Measurements from ENCODE around the gene GDF11.

The GDF11 gene

GRCh38 chr12:55711786-55712553 is 31.0 kb upstream of the GDF11 start:
- TF ChIP-seq MYC (IDR thresholded peaks at IDR 0.05; ENCODE audit: low read depth, low read length) = no peak
- TF ChIP-seq POLR2A (IDR thresholded peaks at IDR 0.05; ENCODE audit: extremely low read depth, insufficient read length) = no peak
- no peak for TF ChIP-seq MAX (IDR thresholded peaks at IDR 0.05; ENCODE audit: low read depth, low read length)
- TF ChIP-seq, protein P1, sequence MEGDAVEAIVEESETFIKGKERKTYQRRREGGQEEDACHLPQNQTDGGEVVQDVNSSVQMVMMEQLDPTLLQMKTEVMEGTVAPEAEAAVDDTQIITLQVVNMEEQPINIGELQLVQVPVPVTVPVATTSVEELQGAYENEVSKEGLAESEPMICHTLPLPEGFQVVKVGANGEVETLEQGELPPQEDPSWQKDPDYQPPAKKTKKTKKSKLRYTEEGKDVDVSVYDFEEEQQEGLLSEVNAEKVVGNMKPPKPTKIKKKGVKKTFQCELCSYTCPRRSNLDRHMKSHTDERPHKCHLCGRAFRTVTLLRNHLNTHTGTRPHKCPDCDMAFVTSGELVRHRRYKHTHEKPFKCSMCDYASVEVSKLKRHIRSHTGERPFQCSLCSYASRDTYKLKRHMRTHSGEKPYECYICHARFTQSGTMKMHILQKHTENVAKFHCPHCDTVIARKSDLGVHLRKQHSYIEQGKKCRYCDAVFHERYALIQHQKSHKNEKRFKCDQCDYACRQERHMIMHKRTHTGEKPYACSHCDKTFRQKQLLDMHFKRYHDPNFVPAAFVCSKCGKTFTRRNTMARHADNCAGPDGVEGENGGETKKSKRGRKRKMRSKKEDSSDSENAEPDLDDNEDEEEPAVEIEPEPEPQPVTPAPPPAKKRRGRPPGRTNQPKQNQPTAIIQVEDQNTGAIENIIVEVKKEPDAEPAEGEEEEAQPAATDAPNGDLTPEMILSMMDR (IDR thresholded peaks at IDR 0.05; ENCODE audit: low read depth, low read length) = no peak
- no peak for DNase-seq (ENCODE audit: low read depth)
- H3K4me3 ChIP-seq (ENCODE audit: low read depth, low read length) = no peak overlapping the region

GRCh38 chr12:55712700-55713415 is 30.1 kb upstream of the GDF11 start:
- no peak for DNase-seq (ENCODE audit: low read depth)
- no peak for TF ChIP-seq MYC (IDR thresholded peaks at IDR 0.05; ENCODE audit: low read depth, low read length)
- H3K4me3 ChIP-seq (ENCODE audit: low read depth, low read length) = no peak overlapping the region

- DNase-seq (ENCODE audit: low read depth) = no peak
- H3K4me3 ChIP-seq (ENCODE audit: low read depth, low read length) = no peak overlapping the region
- no peak for TF ChIP-seq MYC (IDR thresholded peaks at IDR 0.05; ENCODE audit: low read depth, low read length)
- TF ChIP-seq MAX (IDR thresholded peaks at IDR 0.05; ENCODE audit: low read depth, low read length) = no peak
- TF ChIP-seq, protein P1 (IDR thresholded peaks at IDR 0.05; ENCODE audit: low read depth, low read length) = no peak
- TF ChIP-seq POLR2A (IDR thresholded peaks at IDR 0.05; ENCODE audit: extremely low read depth, insufficient read length) = no peak
Observed at GRCh38 chr12:55713721-55714120, 29.2 kb upstream of the GDF11 start.

- no peak for DNase-seq (ENCODE audit: low read depth)
- H3K4me3 ChIP-seq (ENCODE audit: low read depth, low read length) = peak overlapping the region; percentile 77
- TF ChIP-seq POLR2A (IDR thresholded peaks at IDR 0.05; ENCODE audit: extremely low read depth, insufficient read length) = no peak
- TF ChIP-seq, protein P1 (IDR thresholded peaks at IDR 0.05; ENCODE audit: low read depth, low read length) = no peak
- TF ChIP-seq MAX (IDR thresholded peaks at IDR 0.05; ENCODE audit: low read depth, low read length) = no peak
Observed at GRCh38 chr12:55715169-55715764, 27.7 kb upstream of the GDF11 start.

GRCh38 chr12:55715833-55716581 is 26.9 kb upstream of the GDF11 start, which contains the start of gene BLOC1S1:
TSS of gene BLOC1S1 (plus strand) at chr12:55716046. CDS start at chr12:55716052, 6 bp downstream.
- peak; percentile 22 for TF ChIP-seq POLR2A (IDR thresholded peaks at IDR 0.05; ENCODE audit: extremely low read depth, insufficient read length)
- TF ChIP-seq, protein P1 (IDR thresholded peaks at IDR 0.05; ENCODE audit: low read depth, low read length) = no peak
- peak; percentile 84 for TF ChIP-seq MYC (IDR thresholded peaks at IDR 0.05; ENCODE audit: low read depth, low read length)
- TF ChIP-seq MAX (IDR thresholded peaks at IDR 0.05; ENCODE audit: low read depth, low read length) = peak; percentile 97
- peak within 1 kb of the TSS; percentile 77 for H3K4me3 ChIP-seq (ENCODE audit: low read depth, low read length)
- DNase-seq (ENCODE audit: low read depth) = peak; percentile 95

All from NB4 (cell line).